Esophagus muscularis mucosa (tissue), 3 donors: ENCODE results near the gene PTPN5.

Experiments used
- CTCF ChIP-seq, 3 experiments: fragments of 200-600 bp in 2 of 3; fragments of 450-650 bp in 1 of 3; sonication (generic) in 2 of 3; IDR thresholded peaks; one replicate each; pipeline ENCODE4 v1.5.1; 2017 to 2019; ENCODE audit warnings: antibody characterized with exemption in 3 of 3, mild to moderate bottlenecking in 2 of 3, moderate library complexity in 1 of 3
- POLR2A ChIP-seq: fragments of 450-650 bp; IDR thresholded peaks from one replicate; pipeline ENCODE4 v1.6.1; 2017; ENCODE audit warnings: antibody characterized with exemption, moderate library complexity, mild to moderate bottlenecking, low read depth
- POLR2AphosphoS5 ChIP-seq, 2 donors: sonication (generic); formaldehyde crosslinking; IDR thresholded peaks; one replicate each; pipeline ENCODE4 v1.6.1; 2017; ENCODE audit warnings: antibody characterized with exemption in 2 of 2

GRCh38 chr11:18792827-18793226 is 1.2 kb upstream of the PTPN5 start:
- TF ChIP-seq CTCF (IDR thresholded peaks at IDR 0.05) (no peak), POLR2AphosphoS5 (IDR thresholded peaks at IDR 0.05) (no peak), POLR2A (no peak)
